Neutrophil (primary cell): Measurements from ENCODE around the gene CST3.

Experiments
- H3K27ac ChIP-seq: fragments of 200-600 bp; sonication (generic); 2 replicates; pipeline ENCODE4 v1.5.1; 2016; ENCODE audit warnings: mild to moderate bottlenecking, moderate library complexity
- H3K27me3 ChIP-seq: fragments of 200-600 bp; sonication (generic); 2 replicates; pipeline ENCODE4 v1.6.0; 2016; ENCODE audit warnings: mild to moderate bottlenecking
- H3K36me3 ChIP-seq: fragments of 200-600 bp; sonication (generic); 2 replicates; pipeline ENCODE4 v1.5.1; 2017
- H3K4me1 ChIP-seq, 2 experiments: fragments of 200-600 bp in 1 of 2; sonication (generic) in 1 of 2; 1 replicate in 1 of 2; 2 replicates in 1 of 2; pipeline versions ENCODE4 v1.5.1 to v1.6.1; 2013 to 2016; ENCODE audit warnings: low read depth in 1 of 2, low read length in 1 of 2, mild to moderate bottlenecking in 1 of 2, moderate library complexity in 1 of 2; ENCODE audit not compliant: control insufficient read depth in 1 of 2, insufficient read depth in 1 of 2
- H3K4me3 ChIP-seq, 2 experiments: fragments of 200-600 bp in 1 of 2; sonication (generic) in 1 of 2; 1 replicate in 1 of 2; 2 replicates in 1 of 2; pipeline ENCODE4 v1.5.1; 2013 to 2016; ENCODE audit warnings: low read depth in 1 of 2, low read length in 1 of 2, mild to moderate bottlenecking in 1 of 2, moderate library complexity in 1 of 2
- H3K9me3 ChIP-seq: fragments of 200-600 bp; sonication (generic); 2 replicates; pipeline ENCODE4 v1.5.1; 2016
- CTCF ChIP-seq: fragments of 200-600 bp; sonication (generic); IDR thresholded peaks from 2 replicates; pipeline ENCODE4 v1.5.1; 2016; ENCODE audit warnings: antibody characterized with exemption

CST3 gene

DNA sequence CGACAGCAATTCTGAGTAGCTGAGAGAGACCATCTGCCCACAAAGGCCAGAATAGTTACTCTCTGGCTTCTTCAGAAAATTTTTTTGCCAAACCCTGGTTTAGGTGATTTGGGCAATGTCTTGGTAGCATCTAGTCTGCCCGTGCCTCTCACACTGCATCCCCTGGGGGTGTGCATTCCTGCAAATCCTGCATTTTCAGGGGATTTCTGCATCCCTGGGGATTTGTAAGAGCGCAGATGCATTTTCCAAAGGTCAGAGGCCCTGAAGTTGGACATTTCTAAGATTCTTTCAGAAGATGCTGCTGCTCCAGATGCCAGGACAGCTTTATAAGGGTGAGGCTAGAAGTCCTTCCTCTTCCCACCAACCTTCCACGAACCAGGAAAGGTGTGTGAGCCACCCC lies 36.0 kb downstream of the CST3 start:
- peaks cover 8% of the 10 kb centered on the region for H3K27me3 ChIP-seq
- no peak for TF ChIP-seq CTCF
- no peak overlapping the region for H3K27ac ChIP-seq

DNA sequence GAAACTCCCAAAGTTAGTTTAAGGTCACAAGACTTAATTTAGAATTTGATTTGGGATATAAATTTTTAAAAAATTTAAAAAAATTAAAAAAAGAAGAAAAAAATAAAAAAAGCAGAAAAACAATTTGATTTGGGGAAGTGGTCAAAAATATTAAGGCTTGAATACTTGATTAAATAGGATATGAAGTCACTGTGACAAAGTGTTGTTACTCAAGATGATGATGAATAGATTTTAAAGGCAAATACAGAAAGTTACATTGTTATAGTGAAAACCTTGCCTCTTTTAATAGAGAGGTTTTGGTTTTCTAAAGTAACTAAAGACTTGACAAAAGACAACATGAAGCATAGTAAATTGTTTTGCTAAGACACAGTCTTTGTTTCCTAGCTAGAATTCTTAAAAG lies 39.3 kb downstream of the CST3 start:
- no peaks in the 10 kb centered on the region for H3K36me3 ChIP-seq
- no peak for TF ChIP-seq CTCF

More for the DNA sequence above, 36.0 kb downstream of the CST3 start:
- Histone ChIP-seq H3K4me3 (no peak overlapping the region), H3K4me1 (no peaks in the 10 kb centered on the region), H3K9me3 (no peaks in the 10 kb centered on the region), H3K36me3 (no peaks in the 10 kb centered on the region)

DNA sequence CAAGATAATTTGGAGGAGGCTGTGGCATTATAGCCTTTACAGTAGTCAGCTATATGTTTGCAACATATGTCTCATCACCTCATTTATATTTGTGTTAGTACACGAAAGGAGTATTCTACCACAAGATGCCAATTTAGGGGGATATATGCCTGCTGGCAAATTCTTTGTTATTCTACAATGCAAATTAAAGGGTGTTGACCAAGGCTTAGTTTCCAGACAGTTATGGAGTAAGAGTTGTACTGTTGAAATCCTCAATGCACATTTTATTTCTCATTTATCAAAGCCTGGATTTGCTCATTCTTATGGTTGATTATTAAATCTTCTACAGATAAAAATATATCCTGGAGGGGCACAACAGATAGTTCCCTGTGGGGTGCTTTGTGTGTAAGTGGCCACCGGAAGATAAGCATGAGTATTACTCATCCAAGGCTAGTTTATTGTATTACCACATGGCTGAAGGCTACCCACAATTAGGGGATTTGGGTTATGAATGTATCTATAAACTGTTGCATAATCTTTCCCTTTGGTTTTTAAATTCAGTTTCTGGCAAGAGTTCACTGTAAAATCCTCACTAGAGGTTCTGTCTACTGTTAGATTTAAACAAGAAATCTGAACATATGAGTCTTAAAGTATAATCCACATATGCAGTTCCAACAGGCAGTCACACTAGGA lies 41.0 kb downstream of the CST3 start:
- Histone ChIP-seq H3K4me3 (no peak overlapping the region), H3K36me3 (no peaks in the 10 kb centered on the region), H3K4me1 (no peaks in the 10 kb centered on the region), H3K27ac (no peak overlapping the region), H3K9me3 (no peaks in the 10 kb centered on the region), H3K27me3 (peaks cover 10% of the 10 kb centered on the region)
- no peak for TF ChIP-seq CTCF

More for the DNA sequence above, 39.3 kb downstream of the CST3 start:
- Histone ChIP-seq H3K27ac (no peak overlapping the region), H3K27me3 (peaks cover 14% of the 10 kb centered on the region), H3K9me3 (no peaks in the 10 kb centered on the region), H3K4me3 (no peak overlapping the region), H3K4me1 (no peaks in the 10 kb centered on the region)

DNA sequence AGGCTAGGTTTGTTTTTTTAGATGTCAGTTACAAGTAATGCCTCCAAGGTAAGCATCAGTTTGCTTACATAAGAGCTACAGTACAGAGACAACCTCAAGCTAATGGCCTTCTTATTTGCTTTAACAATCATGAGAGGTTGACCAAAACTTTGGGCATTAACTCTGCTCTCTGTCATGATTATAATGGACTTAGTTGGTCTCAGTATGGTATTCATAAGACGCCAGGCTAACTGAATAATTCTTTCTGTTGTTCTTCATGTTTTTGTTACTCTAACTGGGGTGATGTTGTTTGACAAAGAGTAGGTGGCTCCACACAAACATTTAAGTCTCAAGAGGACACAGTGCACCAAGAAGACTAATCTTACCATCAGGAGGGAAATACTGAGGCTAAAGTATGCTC lies 41.8 kb downstream of the CST3 start:
- Histone ChIP-seq H3K27me3 (peaks cover 10% of the 10 kb centered on the region), H3K4me1 (no peaks in the 10 kb centered on the region), H3K9me3 (no peaks in the 10 kb centered on the region), H3K36me3 (no peaks in the 10 kb centered on the region), H3K27ac (no peak overlapping the region), H3K4me3 (no peak overlapping the region)
- no peak for TF ChIP-seq CTCF

DNA sequence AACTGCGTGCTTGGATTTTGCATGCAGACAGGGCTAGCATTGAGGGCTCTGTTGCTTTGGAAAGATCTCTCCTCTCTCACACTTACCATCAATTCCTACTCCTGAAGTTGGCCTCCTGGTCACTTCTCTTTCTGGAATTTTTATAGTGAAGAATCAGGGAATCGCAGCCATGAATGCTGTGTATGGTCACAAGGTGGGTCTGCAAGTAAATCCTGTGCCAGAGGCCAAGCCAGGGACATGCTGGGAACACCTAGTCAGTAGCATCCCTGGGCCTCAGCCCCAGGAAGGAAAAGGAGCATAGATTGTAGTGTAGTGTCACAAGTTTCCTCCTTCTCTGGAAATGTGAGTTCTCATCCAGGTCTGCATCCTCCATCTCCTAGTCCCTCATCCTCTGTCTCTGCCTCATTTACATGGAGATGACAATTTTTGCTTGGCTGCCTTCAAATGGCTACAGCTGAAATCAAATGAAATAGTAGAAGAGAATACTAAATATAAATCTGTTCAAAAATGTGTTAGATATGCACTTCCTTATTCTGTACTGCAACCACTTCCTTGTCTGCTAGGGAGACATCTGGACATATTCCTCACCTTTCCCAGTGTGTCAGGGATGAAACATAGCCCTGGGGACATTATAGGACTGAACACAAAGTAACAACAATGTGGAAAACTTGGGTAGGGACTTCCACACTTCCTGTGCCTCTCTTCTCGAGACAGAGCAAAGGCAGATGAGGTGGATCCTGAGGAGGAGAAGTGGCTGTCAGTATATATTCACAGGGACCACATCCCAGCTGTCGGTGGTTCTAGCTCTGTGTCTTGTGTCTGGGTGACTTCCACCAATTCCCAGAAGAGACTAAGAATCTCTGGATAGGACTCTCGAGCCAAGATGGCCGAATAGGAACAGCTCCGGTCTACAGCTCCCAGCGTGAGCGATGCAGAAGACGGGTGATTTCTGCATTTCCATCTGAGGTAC lies 49.0 kb downstream of the CST3 start:
- H3K36me3 ChIP-seq: no peaks in the 10 kb centered on the region

More for the DNA sequence above, 49.0 kb downstream of the CST3 start:
- Histone ChIP-seq H3K4me1 (no peaks in the 10 kb centered on the region), H3K4me3 (no peak overlapping the region), H3K27ac (no peak overlapping the region), H3K27me3 (peaks cover 2% of the 10 kb centered on the region), H3K9me3 (no peaks in the 10 kb centered on the region)
- no peak for TF ChIP-seq CTCF
